H1 (cell line): ENCODE data around the gene ZBTB18. TPM values are rescaled to one million over a fixed set of nuclear protein-coding genes. Genes with fewer than 3 reads are reported as not detected.
"Not testable (repeated sequence)": the region's sequence is repeated elsewhere in the genome, so short reads cannot be mapped to it uniquely, and the experiment has no call there.

Experiments used
- CTCF ChIA-PET: fragments of 300-600 bp; sonication (Branson Sonifier 250); formaldehyde crosslinking; loops from one replicate; lab custom pipeline; 2021; ENCODE audit not compliant: partially characterized antibody; lab: Charles Lee
- POLR2A ChIA-PET: fragments of 300-600 bp; sonication (Branson Sonifier 250); formaldehyde crosslinking; loops from one replicate; lab custom pipeline; 2021; ENCODE audit warnings: inconsistent platforms; ENCODE audit not compliant: partially characterized antibody; lab: Charles Lee
- DNase-seq, 2 experiments: peaks; one replicate each; pipeline versions ENCODE4 v3.0.0 to v3.0.0-alpha.2; 2010 to 2022; ENCODE audit warnings: low spot score in 2 of 2, low read depth in 1 of 2, mixed read lengths in 1 of 2
- FAIRE-seq: peaks from 2 replicates; lab custom pipeline; 2011; peaks lifted over from hg19 to GRCh38; lab: Jason Lieb, UNC
- H2AFZ ChIP-seq: 2 replicates; pipeline ENCODE4 v1.8.1; 2012; ENCODE audit warnings: low read length, inconsistent platforms
- H2AK5ac ChIP-seq: 2 replicates; pipeline ENCODE4 v1.6.1; 2013; ENCODE audit warnings: low read depth, low read length
- H2BK120ac ChIP-seq: replicated peaks from 2 replicates; pipeline ENCODE3; 2013; ENCODE audit warnings: low read depth, low read length, inconsistent platforms
- H2BK12ac ChIP-seq: 2 replicates; pipeline ENCODE4 v1.6.1; 2013; ENCODE audit warnings: low read depth, low read length
- H2BK15ac ChIP-seq: 2 replicates; pipeline ENCODE4 v1.6.1; 2013; ENCODE audit warnings: low read length
- H2BK20ac ChIP-seq: 2 replicates; pipeline ENCODE4 v1.6.1; 2013; ENCODE audit warnings: low read length
- H2BK5ac ChIP-seq: 2 replicates; pipeline ENCODE4 v1.6.1; 2013; ENCODE audit warnings: low read depth, low read length
- H3K14ac ChIP-seq: 2 replicates; pipeline ENCODE4 v1.6.1; 2013; ENCODE audit warnings: inconsistent platforms; ENCODE audit not compliant: insufficient read length
- H3K18ac ChIP-seq: 2 replicates; pipeline ENCODE4 v1.6.1; 2013; ENCODE audit warnings: low read length; ENCODE audit errors: extremely low read depth
- H3K23ac ChIP-seq: 2 replicates; pipeline ENCODE4 v1.6.1; 2013; ENCODE audit warnings: inconsistent platforms; ENCODE audit not compliant: insufficient read length
- H3K23me2 ChIP-seq: 2 replicates; pipeline ENCODE4 v1.6.1; 2013; ENCODE audit warnings: low read depth, low read length
- H3K27ac ChIP-seq: 2 replicates; pipeline ENCODE4 v1.6.1; 2011; ENCODE audit warnings: low read depth, low read length, inconsistent platforms
- H3K27me3 ChIP-seq, 4 experiments: replicated peaks in 1 of 4; 1 replicate in 1 of 4; 2 replicates in 3 of 4; pipeline versions ENCODE4 v1.6.1 to v1.8.1; 2011 to 2013; ENCODE audit warnings: low read length in 3 of 4, mild to moderate bottlenecking in 3 of 4, inconsistent platforms in 2 of 4, mixed read lengths in 2 of 4, moderate library complexity in 1 of 4; ENCODE audit not compliant: control insufficient read depth in 3 of 4, insufficient read depth in 3 of 4; ENCODE audit errors: extremely low read depth in 1 of 4
- H3K36me3 ChIP-seq, 4 experiments: 2 replicates each; pipeline versions ENCODE4 v1.6.1 to v1.8.1; 2011 to 2013; ENCODE audit warnings: mild to moderate bottlenecking in 4 of 4, low read length in 3 of 4, moderate library complexity in 2 of 4, control low read depth in 1 of 4, inconsistent platforms in 1 of 4; ENCODE audit not compliant: insufficient read depth in 4 of 4, control insufficient read depth in 2 of 4
- H3K4ac ChIP-seq: replicated peaks from 2 replicates; pipeline ENCODE3; 2013; ENCODE audit warnings: low read length, low read depth, mixed read lengths, inconsistent platforms; ENCODE audit not compliant: insufficient read length
- H3K4me1 ChIP-seq, 4 experiments: replicated peaks in 1 of 4; 1 replicate in 1 of 4; 2 replicates in 3 of 4; pipeline versions ENCODE4 v1.6.1 to v1.8.1; 2011 to 2013; ENCODE audit warnings: low read length in 3 of 4, inconsistent platforms in 2 of 4, mixed read lengths in 1 of 4; ENCODE audit not compliant: insufficient read depth in 4 of 4, control insufficient read depth in 3 of 4
- H3K4me2 ChIP-seq, 2 experiments: 2 replicates each; pipeline versions ENCODE4 v1.6.1 to v1.8.1; 2011 to 2013; ENCODE audit warnings: low read depth in 2 of 2, low read length in 2 of 2, control low read depth in 1 of 2, inconsistent platforms in 1 of 2, mild to moderate bottlenecking in 1 of 2; ENCODE audit not compliant: insufficient read depth in 1 of 2
- H3K4me3 ChIP-seq, 4 experiments: fragments of 200-600, 300-600 bp in 1 of 4; sonication (generic), shearing (Covaris generic), sonication (Bioruptor Twin) in 1 of 4; 2 replicates each; pipeline versions ENCODE4 v1.5.1 to v1.8.1; 2011 to 2016; ENCODE audit warnings: low read length in 4 of 4, low read depth in 3 of 4, control low read depth in 2 of 4, inconsistent platforms in 2 of 4, mild to moderate bottlenecking in 2 of 4, mixed read lengths in 1 of 4, moderate library complexity in 1 of 4; ENCODE audit not compliant: insufficient read depth in 2 of 4; ENCODE audit errors: extremely low read depth in 1 of 4
- H3K56ac ChIP-seq: replicated peaks from 2 replicates; pipeline ENCODE3; 2013; ENCODE audit warnings: low read depth, mild to moderate bottlenecking, mixed read lengths, low read length, inconsistent platforms; ENCODE audit not compliant: insufficient read length
- H3K79me1 ChIP-seq: 2 replicates; pipeline ENCODE4 v1.6.1; 2013; ENCODE audit warnings: low read depth, low read length, control low read depth
- H3K79me2 ChIP-seq, 2 experiments: 2 replicates each; pipeline versions ENCODE4 v1.6.1 to v1.8.1; 2012 to 2013; ENCODE audit warnings: low read length in 2 of 2, mild to moderate bottlenecking in 2 of 2, inconsistent platforms in 1 of 2; ENCODE audit not compliant: insufficient read depth in 2 of 2, control insufficient read depth in 1 of 2
- H3K9ac ChIP-seq, 4 experiments: replicated peaks in 1 of 4; 1 replicate in 1 of 4; 2 replicates in 3 of 4; pipeline versions ENCODE4 v1.6.1 to v1.8.1; 2011 to 2013; ENCODE audit warnings: low read depth in 3 of 4, low read length in 3 of 4, control low read depth in 2 of 4, mild to moderate bottlenecking in 2 of 4, moderate library complexity in 2 of 4, inconsistent platforms in 1 of 4; ENCODE audit errors: extremely low read depth in 1 of 4
- H3K9me3 ChIP-seq, 2 experiments: 2 replicates each; pipeline versions ENCODE4 v1.6.1 to v1.8.1; 2012 to 2013; ENCODE audit warnings: mild to moderate bottlenecking in 2 of 2, moderate library complexity in 2 of 2, control low read depth in 1 of 2, inconsistent platforms in 1 of 2, low read depth in 1 of 2, low read length in 1 of 2, mixed read lengths in 1 of 2; ENCODE audit not compliant: insufficient read depth in 2 of 2
- H4K20me1 ChIP-seq, 2 experiments: replicated peaks in 1 of 2; 2 replicates each; pipeline versions ENCODE3 to v1.8.1; 2011 to 2013; ENCODE audit warnings: inconsistent platforms in 2 of 2, low read length in 2 of 2, mild to moderate bottlenecking in 1 of 2; ENCODE audit not compliant: insufficient read depth in 2 of 2, control insufficient read depth in 1 of 2
- H4K5ac ChIP-seq: 2 replicates; pipeline ENCODE4 v1.6.1; 2013; ENCODE audit warnings: low read length, low read depth, mixed read lengths, inconsistent platforms; ENCODE audit not compliant: insufficient read length
- H4K8ac ChIP-seq: 2 replicates; pipeline ENCODE4 v1.8.0; 2013; ENCODE audit warnings: mild to moderate bottlenecking, moderate library complexity, low read length, inconsistent platforms; ENCODE audit not compliant: insufficient read depth; ENCODE audit errors: extremely low read depth
- H4K91ac ChIP-seq: replicated peaks from 2 replicates; pipeline ENCODE3; 2013; ENCODE audit warnings: low read length, mixed read lengths, inconsistent platforms; ENCODE audit not compliant: insufficient read length
- WGBS, 2 experiments: shearing (Covaris generic) in 1 of 2; methylation state at CpG; one replicate each; pipeline versions ENCODE4 v1.1.6 to v1.1.7; 2013 to 2015; ENCODE audit warnings: low lambda C conversion rate in 2 of 2, mixed read lengths in 2 of 2, inconsistent platforms in 1 of 2, low coverage in 1 of 2, missing lambda C conversion rate in 1 of 2; ENCODE audit not compliant: insufficient replicate concordance in 2 of 2, insufficient coverage in 1 of 2, insufficient read length in 1 of 2; ENCODE audit errors: extremely low coverage in 1 of 2, missing lambda C conversion rate in 1 of 2; 5-methylcytosine and 5-hydroxymethylcytosine counted together
- polyA plus RNA-seq, 7 experiments: library from polyadenylated mRNA; depleted of rRNA in 3 of 7; stranded (reverse) in 5 of 7; unstranded in 2 of 7; fragments of >200 nt in 5 of 7; fragments of 200-250 nt in 2 of 7; gene quantifications; 1 replicate in 5 of 7; 2 replicates in 1 of 7; 4 replicates in 1 of 7; pipeline versions ENCODE4 v1.2.1 to v1.2.3, GENCODE V29; 2011 to 2013; ENCODE audit warnings: missing spikeins in 2 of 7, mixed read lengths in 2 of 7
- total RNA-seq: library from RNA; stranded (reverse); fragmentation: NEBNext Ultra II Directional; extraction: Animal tissue kit (Norgen Biotek cat#: 25700); gene quantifications from 2 replicates; pipeline ENCODE4 v1.2.1, GENCODE V29; 2021

Gene ZBTB18
- total and polyA plus RNA-seq, 2 of the 8 experiments (the other 6 are each of a cell fraction or from before 2014, with no cell fraction given): 8.5 to 14.4 TPM

- H2BK15ac ChIP-seq, H3K79me1 ChIP-seq, H2AK5ac ChIP-seq, H2BK12ac ChIP-seq, H3K27me3 ChIP-seq, H2BK20ac ChIP-seq, H3K9me3 ChIP-seq, H3K9ac ChIP-seq, H4K5ac ChIP-seq, H3K4me2 ChIP-seq, H3K18ac ChIP-seq, H3K4me3 ChIP-seq, H4K91ac ChIP-seq, H2AFZ ChIP-seq, H3K4ac ChIP-seq, H3K36me3 ChIP-seq, POLR2A ChIA-PET, H4K8ac ChIP-seq, CTCF ChIA-PET, H2BK120ac ChIP-seq, H3K14ac ChIP-seq, H3K27ac ChIP-seq, FAIRE-seq, DNase-seq, H2BK5ac ChIP-seq, H3K56ac ChIP-seq, H3K23ac ChIP-seq: not testable (repeated sequence)
- H3K4me1 ChIP-seq: peaks cover 3 to 18% (median 7%) of the 10 kb centered on the region in 4 experiments; a peak in 6 of 7 replicates
- H3K23me2 ChIP-seq: peaks cover 14% of the 10 kb centered on the region
- H3K79me2 ChIP-seq: peaks cover 0 to 19% of the 10 kb centered on the region in 2 experiments; a peak in 2 of 4 replicates
- 93% methylated on average over 1 of the region's 1 CpG; no CpG with 5 or more reads in 1 of the 2 experiments for WGBS, 2 experiments
- peaks cover 5 to 10% of the 10 kb centered on the region in 2 experiments for H4K20me1 ChIP-seq
Measured at GRCh38 chr1:244046254-244046653, 4.8 kb upstream of the ZBTB18 start.
